RWPE2 (cell line): ENCODE data around the gene ZNF148.
A peak's percentile ranks its signal among the peaks of the same experiment; 100 is the strongest.

Source experiments
- ATAC-seq: fragments of 200-7000 bp; cut with Tn5 transposase; 3 replicates; pipeline ENCODE4 v1.9.1; 2021; ENCODE audit warnings: low read depth
- DNase-seq: peaks from one replicate; pipeline ENCODE4 v3.0.0-alpha.2; 2020; ENCODE audit warnings: low spot score
- H3K27ac ChIP-seq: fragments of 450-650 bp; 2 replicates; pipeline ENCODE4 v1.5.1; 2017; ENCODE audit warnings: mild to moderate bottlenecking; ENCODE audit not compliant: poor library complexity, severe bottlenecking
- H3K27me3 ChIP-seq: fragments of 250-450 bp; sonication (Bioruptor Pico); 2 replicates; pipeline ENCODE4 v1.5.1; 2021; ENCODE audit warnings: mild to moderate bottlenecking, moderate library complexity; ENCODE audit not compliant: insufficient read depth, poor library complexity, severe bottlenecking
- H3K36me3 ChIP-seq: fragments of 250-450 bp; sonication (Bioruptor Pico); 2 replicates; pipeline ENCODE4 v1.5.1; 2020; ENCODE audit warnings: low read depth, mild to moderate bottlenecking, moderate library complexity
- H3K4me1 ChIP-seq: fragments of 250-450 bp; sonication (Bioruptor Pico); 2 replicates; pipeline ENCODE4 v1.5.1; 2021; ENCODE audit warnings: mild to moderate bottlenecking, moderate library complexity; ENCODE audit not compliant: insufficient read depth, poor library complexity, severe bottlenecking
- H3K4me3 ChIP-seq: fragments of 250-450 bp; sonication (Bioruptor Pico); 2 replicates; pipeline ENCODE4 v1.5.1; 2021; ENCODE audit warnings: mild to moderate bottlenecking, moderate library complexity; ENCODE audit not compliant: severe bottlenecking
- H3K9me3 ChIP-seq: fragments of 250-450 bp; sonication (Bioruptor Pico); 2 replicates; pipeline ENCODE4 v1.5.1; 2021; ENCODE audit warnings: mild to moderate bottlenecking, moderate library complexity; ENCODE audit not compliant: severe bottlenecking
- TF ChIP-seq, protein P1 (sequence below): fragments of 450-650 bp; IDR thresholded peaks from one replicate; pipeline ENCODE4 v1.5.1; 2017; ENCODE audit warnings: mild to moderate bottlenecking, moderate library complexity; ENCODE audit not compliant: poor library complexity, severe bottlenecking

ZNF148 gene

DNA sequence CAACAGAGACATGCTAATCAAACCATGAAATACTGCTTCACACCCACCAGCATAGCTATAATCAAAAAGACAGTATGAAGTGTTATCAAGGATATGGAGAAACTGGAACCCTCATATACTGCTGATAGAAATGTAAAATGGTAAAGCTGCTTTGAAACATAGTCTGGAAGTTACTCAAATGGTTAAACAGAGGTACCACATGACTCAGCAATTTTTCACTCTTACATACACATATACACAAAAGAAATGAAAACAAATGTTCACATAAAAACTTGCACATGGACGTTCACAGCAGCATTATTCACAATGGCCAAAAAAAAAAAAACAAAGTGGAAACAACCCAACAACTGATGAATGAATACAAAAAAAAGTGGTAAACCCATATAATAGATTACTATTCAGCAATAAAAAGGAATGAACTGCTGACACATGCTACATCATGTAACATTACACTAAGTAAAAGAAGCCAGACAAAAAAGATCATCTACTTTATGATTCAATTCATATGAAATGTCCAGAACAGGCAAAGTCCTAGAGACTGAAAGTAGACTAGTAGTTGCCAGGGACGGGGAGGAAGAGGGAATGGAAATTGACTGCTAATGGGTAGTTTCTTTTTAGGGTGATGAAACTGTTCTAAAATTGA, 23.2 kb downstream of the ZNF148 start:
- no peaks in the 10 kb centered on the region for H3K9me3 ChIP-seq
- no peak overlapping the region for H3K4me3 ChIP-seq
- no peak for DNase-seq
- TF ChIP-seq, protein P1, sequence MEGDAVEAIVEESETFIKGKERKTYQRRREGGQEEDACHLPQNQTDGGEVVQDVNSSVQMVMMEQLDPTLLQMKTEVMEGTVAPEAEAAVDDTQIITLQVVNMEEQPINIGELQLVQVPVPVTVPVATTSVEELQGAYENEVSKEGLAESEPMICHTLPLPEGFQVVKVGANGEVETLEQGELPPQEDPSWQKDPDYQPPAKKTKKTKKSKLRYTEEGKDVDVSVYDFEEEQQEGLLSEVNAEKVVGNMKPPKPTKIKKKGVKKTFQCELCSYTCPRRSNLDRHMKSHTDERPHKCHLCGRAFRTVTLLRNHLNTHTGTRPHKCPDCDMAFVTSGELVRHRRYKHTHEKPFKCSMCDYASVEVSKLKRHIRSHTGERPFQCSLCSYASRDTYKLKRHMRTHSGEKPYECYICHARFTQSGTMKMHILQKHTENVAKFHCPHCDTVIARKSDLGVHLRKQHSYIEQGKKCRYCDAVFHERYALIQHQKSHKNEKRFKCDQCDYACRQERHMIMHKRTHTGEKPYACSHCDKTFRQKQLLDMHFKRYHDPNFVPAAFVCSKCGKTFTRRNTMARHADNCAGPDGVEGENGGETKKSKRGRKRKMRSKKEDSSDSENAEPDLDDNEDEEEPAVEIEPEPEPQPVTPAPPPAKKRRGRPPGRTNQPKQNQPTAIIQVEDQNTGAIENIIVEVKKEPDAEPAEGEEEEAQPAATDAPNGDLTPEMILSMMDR = no peak
- no peaks in the 10 kb centered on the region for H3K27me3 ChIP-seq
- 0 out of 3 replicates have a peak, but pooled peaks have one; percentile 51 for ATAC-seq
- 0 out of 2 replicates have a peak, but pooled peaks cover 4% of the 10 kb centered on the region for H3K36me3 ChIP-seq
- H3K4me1 ChIP-seq = peaks cover 20% of the 10 kb centered on the region
- no peak overlapping the region for H3K27ac ChIP-seq

GRCh38 chr3:125351152-125351551, 24.0 kb downstream of the ZNF148 start:
- no peak for ATAC-seq
- Histone ChIP-seq H3K36me3 (0 out of 2 replicates have a peak, but pooled peaks cover 4% of the 10 kb centered on the region), H3K27ac (no peak overlapping the region)

GRCh38 chr3:125350597-125350996, 24.5 kb downstream of the ZNF148 start:
- no peak for DNase-seq
- TF ChIP-seq, protein P1 = no peak
- H3K27me3 ChIP-seq = no peaks in the 10 kb centered on the region
- no peak overlapping the region for H3K4me3 ChIP-seq
- H3K27ac ChIP-seq = no peak overlapping the region
- H3K4me1 ChIP-seq = peaks cover 11% of the 10 kb centered on the region
- no peak for ATAC-seq
- H3K36me3 ChIP-seq = 0 out of 2 replicates have a peak, but pooled peaks cover 4% of the 10 kb centered on the region
- no peaks in the 10 kb centered on the region for H3K9me3 ChIP-seq

More at GRCh38 chr3:125351152-125351551, 24.0 kb downstream of the ZNF148 start:
- Histone ChIP-seq H3K4me1 (peaks cover 15% of the 10 kb centered on the region), H3K4me3 (no peak overlapping the region), H3K27me3 (no peaks in the 10 kb centered on the region), H3K9me3 (no peaks in the 10 kb centered on the region)
- no peak for DNase-seq
- TF ChIP-seq, protein P1 = no peak

GRCh38 chr3:125349556-125350165, 25.5 kb downstream of the ZNF148 start:
- 0 out of 2 replicates have a peak, but pooled peaks cover 4% of the 10 kb centered on the region for H3K36me3 ChIP-seq

More at GRCh38 chr3:125349556-125350165, 25.5 kb downstream of the ZNF148 start:
- ATAC-seq (no peak), DNase-seq (no peak)
- Histone ChIP-seq H3K27ac (no peak overlapping the region), H3K4me3 (no peak overlapping the region), H3K27me3 (no peaks in the 10 kb centered on the region), H3K4me1 (peaks cover 11% of the 10 kb centered on the region), H3K9me3 (no peaks in the 10 kb centered on the region)
- TF ChIP-seq, protein P1 = no peak
